Parietal lobe (tissue), 2 donors: ENCODE results near the gene FGF12. TPM values are rescaled to one million over a fixed set of nuclear protein-coding genes. Genes with fewer than 3 reads are reported as not detected.
A peak's percentile ranks its signal among the peaks of the same experiment; 100 is the strongest.

ENCODE experiments used
- small RNA-seq: library from RNA; depleted of rRNA; stranded (forward); fragments of <200 nt; gene quantifications from one replicate; pipeline ENCODE3, GENCODE V24; 2014; ENCODE audit warnings: low replicate concordance
- total RNA-seq: library from RNA; depleted of rRNA; stranded (reverse); fragments of >200 nt; gene quantifications from one replicate; pipeline ENCODE4 v1.2.3, GENCODE V29; 2014

Gene FGF12
- total RNA-seq = 180 TPM

GRCh38 chr3:192727032-192727847 lies at the start of gene FGF12:
Gene FGF12, minus strand, starts transcription at chr3:192727541.

Small RNAs within 50 kb of the gene (small RNA-seq; reads per million reads assigned to genes)
- not detected for gene RF01210
- gene RNU1-20P = 0.37 reads per million, percentile 24 among the genes with 10 or more reads in this experiment

Other genes with a start within 250 kb of the FGF12 start
- gene MB21D2, start 190.3 kb upstream of the FGF12 start, total RNA-seq = 44.8 TPM